ENCODE data around the gene PRKCA.

Gene PRKCA

GRCh38 chr17:66803474-66803951 lies 501.1 kb downstream of the PRKCA start:
- DNase-seq (ENCODE audit: low read depth in 2 of 2) = no peak

DNA sequence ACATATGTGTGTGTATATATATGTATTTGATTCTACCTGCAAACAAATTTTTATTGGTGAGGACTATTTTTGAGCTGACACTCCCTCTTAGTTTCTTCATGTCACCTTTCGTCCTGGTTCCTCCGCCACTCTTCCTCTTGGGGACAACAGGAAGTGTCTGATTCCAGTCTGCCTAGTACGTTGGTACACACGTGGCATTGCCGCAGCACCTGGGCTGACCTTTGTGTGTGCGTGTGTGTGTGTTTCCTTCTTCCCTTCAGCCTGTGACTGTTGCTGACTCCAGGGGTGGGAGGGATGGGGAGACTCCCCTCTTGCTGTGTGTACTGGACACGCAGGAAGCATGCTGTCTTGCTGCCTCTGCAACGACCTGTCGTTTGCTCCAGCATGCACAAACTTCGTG lies 503.2 kb downstream of the PRKCA start:
- no peak for DNase-seq (ENCODE audit: low read depth in 2 of 2)

DNA sequence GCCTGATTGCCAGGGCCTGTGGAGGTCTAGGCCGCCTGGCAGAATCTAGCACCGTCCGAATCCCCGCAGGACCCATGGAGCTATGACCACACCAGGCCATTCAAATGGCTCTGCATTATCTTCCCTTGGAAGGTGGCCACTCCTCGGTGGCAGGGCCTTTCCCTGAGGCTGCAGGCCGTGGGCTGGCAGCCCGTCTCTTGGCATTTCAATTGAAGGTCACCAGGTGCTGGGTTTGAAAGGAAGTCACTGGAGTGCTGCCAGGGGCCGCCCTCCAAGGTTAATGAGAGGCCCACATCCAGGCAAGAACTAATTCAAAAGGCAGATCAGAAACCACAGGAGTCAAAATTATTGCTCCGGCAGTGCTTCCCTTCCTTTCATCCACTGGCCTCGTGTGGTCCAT lies 504.8 kb downstream of the PRKCA start:
- no peak for DNase-seq (ENCODE audit: low read depth in 2 of 2)

DNA sequence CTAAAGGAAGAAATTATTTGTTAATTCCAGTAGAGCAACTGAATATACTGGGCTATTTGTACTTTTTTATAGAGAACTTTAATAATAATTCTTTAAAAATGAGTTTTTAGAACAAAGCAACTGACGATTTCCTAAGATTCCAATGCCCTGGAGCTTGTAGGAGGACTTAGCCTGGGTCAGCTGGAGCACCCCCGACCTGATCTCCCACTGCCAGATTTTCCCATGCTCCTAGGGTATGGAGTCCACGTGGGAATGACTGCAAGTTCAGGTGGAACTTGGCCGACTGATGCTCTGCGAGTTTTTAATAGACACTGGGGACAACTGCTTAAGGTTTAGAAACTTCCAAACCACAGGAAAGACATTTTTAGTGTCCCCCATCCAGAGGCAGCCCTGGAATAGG lies 507.0 kb downstream of the PRKCA start:
- DNase-seq (ENCODE audit: low read depth in 2 of 2) = no peak

DNA sequence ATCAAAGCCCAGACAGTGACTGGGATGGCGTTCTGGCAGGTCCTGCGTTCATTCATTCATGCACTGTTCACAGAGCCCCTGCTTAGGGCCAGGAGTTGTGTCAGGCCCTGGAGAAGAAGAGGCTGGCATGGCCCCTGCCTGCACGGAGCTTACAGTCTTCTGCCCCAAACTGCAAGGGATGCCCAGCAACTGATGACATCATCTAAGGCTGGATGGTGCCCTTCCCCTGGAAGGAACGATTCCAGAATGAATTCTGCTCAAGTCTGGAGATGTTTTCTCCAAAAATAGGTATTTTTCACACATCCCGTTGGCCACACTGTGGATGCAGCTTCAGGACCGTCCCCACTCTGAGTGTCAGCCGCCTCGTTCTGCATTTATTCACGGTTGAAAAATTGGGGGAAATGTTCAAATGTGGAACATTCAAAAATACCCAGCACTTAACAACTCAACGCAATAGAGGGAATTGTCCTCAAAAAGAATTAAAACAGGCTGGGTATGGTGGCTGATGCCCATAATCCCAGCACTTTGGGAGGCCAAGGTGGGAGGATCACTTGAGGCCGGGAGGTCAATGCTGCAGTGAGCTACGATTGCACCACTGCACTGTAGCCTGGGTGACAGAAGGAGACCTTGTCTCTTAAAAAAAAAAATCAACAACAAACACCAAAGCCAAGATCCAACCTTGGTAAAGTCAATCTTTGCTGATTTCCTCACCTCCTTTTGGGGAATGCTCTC lies 508.7 kb downstream of the PRKCA start:
- no peak for DNase-seq (ENCODE audit: low read depth in 2 of 2)

- no peak for DNase-seq (ENCODE audit: low read depth in 2 of 2)
Observed at GRCh38 chr17:66811683-66812054, 509.3 kb downstream of the PRKCA start.

DNA sequence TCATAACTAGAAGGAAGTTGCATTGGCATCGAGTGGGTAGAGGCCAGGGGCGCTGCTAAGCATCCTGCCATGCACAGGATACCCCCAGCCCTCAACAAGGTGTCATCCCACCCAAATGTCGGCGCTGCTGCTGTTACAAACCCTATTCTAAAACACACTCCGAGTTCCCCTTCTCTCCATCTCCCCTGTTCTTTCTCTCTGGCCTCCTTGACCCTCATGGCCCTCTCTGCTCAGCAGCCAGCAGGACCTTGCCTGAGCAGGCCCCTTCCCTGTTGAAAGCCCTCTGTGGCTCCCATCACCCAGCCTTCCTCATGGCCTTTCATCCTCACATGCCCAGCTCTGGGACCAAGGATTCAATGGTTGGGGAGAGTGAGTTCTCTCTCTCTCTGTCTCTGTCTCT lies 510.2 kb downstream of the PRKCA start:
- no peak for DNase-seq (ENCODE audit: low read depth in 2 of 2)

DNA sequence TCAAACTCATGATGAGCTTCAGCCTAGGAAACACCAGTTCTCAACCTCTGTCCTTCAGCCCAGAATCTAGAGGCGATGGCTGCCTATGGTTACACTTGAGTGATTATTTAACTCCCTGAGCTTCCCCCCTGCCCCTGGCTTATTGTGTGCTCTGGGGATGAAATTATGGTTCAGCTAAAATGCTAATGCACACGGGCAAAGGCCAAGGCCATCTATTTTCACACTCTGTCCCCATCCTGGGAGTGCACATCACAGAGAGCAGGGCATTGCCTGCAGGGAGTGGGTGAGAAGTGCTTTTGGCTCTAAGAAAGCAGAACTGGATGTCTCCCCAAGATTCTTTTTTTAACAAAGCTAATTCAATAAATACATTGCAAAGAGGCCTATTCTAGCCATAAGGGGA lies 510.9 kb downstream of the PRKCA start:
- DNase-seq (ENCODE audit: low read depth in 2 of 2) = no peak

- DNase-seq (ENCODE audit: low read depth in 2 of 2) = no peak
Observed at GRCh38 chr17:66814026-66814425, 511.6 kb downstream of the PRKCA start.

- DNase-seq (ENCODE audit: low read depth in 2 of 2) = no peak
Observed at GRCh38 chr17:66814570-66814969, 512.2 kb downstream of the PRKCA start.

DNA sequence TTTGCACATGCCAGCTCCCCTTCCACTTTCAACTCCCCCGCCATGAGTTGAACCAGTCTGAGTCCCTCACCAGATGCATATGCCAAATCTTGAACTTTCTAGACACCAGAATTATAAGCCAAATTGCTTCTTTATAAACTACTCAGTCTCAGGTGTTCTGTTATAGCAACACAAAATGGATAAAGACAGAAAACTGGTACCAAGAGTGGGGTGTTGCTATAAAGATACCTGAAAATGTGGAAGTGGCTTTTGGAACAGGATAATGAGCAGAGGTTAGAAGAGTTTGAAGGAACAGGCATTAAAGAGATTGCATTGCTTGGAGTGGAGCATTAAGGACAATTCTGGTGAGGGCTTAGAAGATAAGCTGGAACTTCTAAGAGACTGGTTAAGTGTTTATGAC lies 515.3 kb downstream of the PRKCA start:
- no peak for DNase-seq (ENCODE audit: low read depth in 2 of 2)

- no peak for DNase-seq (ENCODE audit: low read depth in 2 of 2)
Observed at GRCh38 chr17:66819466-66819865, 517.1 kb downstream of the PRKCA start.

DNA sequence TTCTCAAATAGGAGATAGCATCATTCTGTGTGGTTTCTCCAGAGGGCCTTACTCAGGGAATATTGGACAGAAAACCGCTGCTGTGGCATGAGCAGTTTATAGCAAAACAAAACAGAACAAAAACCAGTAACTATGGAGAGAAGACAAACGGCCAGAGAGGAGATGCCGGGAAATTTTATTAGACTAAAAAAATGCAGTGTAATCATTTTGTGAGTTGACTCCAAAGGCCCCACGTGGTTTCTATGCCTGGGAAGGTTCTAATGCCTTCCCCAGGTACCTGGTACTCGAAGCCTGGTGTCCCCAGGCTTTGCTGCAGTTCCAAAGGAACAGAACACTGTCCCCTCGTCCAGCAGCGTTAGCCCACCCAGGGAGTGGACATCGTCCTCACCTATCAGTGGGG lies 519.6 kb downstream of the PRKCA start:
- no peak for DNase-seq (ENCODE audit: low read depth in 2 of 2)

GRCh38 chr17:66826856-66827255 lies 524.4 kb downstream of the PRKCA start:
- DNase-seq (ENCODE audit: low read depth in 2 of 2) = no peak

DNA sequence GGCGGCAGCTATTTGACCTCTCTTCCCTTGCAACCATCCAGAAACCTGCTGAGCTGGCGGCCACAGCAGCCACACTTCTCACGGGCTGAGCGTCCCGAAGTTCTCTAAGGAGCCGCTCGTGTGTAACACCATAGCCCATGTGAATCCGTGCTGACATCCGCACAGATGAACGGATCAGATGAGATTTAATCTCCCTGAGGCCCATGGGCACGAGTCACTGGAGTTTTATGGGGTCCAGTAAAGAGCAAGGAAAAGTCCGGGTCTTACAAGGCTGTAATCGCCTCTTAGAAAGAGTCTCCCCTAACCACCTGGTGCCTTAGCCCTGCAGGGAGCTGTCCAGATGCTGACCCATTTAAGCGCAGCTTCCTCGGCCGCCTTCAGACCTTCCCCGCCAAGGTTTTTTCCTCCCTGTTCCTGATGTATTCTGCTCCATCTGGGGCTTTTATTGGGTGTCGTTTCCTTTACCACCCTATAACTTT lies 527.0 kb downstream of the PRKCA start:
- DNase-seq (ENCODE audit: low read depth in 2 of 2) = no peak

DNA sequence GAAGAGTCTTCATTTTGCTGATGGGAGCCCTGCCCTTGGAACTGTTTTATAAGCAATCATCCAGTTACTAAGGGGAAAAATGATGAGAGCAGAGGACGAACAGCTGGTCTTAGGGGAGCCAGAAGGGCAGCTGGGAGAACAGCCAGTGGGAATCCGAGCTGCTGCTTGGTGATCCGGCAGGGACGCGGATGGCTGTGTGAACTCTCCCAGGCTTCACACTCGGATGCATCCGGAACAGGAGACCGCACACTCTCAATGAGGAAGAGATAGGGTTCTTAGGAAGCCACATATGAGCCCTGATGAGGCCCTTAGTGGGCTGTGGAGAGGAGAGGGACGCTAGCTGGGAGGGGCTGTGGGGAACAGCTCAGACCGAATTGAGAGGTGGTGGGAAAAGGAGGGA lies 527.5 kb downstream of the PRKCA start:
- DNase-seq (ENCODE audit: low read depth in 2 of 2) = no peak

DNA sequence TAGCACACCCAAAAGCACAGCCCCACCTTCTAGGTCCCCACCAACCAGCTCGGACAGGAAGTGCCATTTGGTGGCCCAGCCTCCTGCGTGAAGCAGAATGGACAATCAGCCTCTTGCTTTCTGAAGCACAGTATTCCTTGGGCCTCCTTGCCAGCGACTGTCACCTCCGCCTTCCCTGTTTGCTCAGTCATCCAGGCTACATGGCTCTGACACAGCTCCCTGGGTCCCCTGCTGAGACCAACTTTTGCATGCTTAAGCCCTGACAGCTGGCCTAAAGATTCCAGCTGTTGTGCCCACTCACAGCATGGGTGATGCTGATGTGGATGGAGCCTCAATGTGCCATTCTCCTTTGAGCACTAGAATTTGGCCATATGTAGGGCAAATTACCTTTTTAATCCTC lies 528.0 kb downstream of the PRKCA start:
- DNase-seq (ENCODE audit: low read depth in 2 of 2) = no peak

DNA sequence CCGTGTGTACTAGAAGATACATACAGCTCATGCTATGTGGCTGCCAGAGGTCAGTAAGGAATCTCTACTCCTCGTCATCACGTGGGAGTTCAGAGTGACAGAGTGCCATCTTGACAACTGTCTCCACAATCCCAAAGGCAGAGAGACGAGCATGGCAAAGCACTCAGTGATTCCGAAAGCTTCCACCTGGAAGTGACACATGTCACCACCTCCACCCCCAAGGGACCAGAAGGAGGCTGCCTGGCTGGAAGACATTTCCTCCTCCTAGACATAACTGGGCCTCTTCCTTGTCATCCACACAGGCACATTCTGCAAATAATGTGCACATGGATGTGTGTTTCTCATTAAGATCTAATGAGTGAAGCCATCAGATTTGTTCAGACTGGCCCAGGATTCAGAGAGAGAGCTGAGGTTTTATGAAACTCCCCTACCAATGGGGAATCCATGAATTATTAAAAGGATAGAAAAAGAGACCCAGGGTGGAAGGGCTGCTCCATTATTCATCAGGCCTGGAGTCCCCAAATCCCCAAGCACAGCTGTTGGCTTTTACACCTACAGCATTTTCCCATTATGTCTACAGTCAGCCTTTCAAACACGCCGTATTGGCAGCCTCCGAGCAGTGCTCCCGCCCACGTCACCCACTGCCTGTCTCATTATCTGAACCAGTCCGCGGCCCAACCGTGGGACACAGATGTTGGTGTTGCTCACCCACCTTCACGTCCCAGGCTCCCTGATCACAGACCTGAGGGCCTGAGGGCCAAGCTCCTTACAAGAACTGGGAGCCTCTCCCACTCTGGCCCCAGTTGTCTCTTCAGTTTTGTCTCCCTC lies 529.2 kb downstream of the PRKCA start:
- no peak for DNase-seq (ENCODE audit: low read depth in 2 of 2)

DNA sequence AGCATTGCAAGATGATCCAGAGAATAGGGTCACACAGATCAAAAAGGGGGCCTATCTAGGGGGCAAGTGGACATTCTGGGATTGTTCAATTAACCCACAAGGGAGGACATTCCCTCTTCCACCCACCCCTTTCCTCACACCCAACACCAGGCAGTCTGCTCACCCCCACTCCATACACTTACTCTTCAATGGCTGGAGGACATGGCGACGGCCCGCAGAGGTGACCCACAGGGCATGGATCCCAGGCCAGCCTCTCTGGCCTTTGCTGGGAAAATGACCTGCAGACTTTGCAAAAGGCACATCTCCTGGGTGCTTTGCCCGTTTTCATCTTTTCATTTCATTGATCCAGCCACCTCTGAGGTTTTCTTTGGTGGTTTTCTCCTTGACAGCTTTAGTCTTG lies 530.8 kb downstream of the PRKCA start:
- no peak for DNase-seq (ENCODE audit: low read depth in 2 of 2)

DNA sequence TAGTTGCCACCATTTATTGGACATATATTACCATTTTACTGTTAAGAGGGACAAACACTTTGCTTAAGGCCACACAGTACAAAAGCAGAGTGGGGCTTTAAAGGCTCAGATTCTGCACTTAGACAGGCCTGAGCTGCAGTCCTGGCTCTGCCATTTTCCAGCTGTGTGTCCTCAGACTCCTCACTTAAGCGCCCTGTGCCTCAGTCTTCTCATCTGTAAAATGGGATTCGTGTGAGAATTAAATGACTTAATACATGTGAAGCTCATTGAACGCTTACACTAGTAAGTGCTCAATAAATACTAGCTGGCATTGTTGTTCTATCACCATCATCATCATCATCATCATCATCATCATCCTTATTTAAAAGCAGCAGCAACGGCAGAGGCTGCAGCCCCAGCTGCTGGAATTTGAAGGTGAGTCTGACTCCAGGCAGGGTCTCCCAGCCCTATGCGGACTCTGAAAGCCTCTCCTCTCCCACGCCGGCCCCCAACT lies 532.1 kb downstream of the PRKCA start:
- DNase-seq (ENCODE audit: low read depth in 2 of 2) = no peak

GRCh38 chr17:66834919-66835454 lies 532.6 kb downstream of the PRKCA start, which contains the start of gene CACNG5:
Gene CACNG5 (plus strand): TSS chr17:66835117. CDS start chr17:66877333, 42,216 bp downstream.
- DNase-seq (ENCODE audit: low read depth in 2 of 2) = no peak

GRCh38 chr17:66835476-66835875 lies 533.1 kb downstream of the PRKCA start:
- no peak for DNase-seq (ENCODE audit: low read depth in 2 of 2)

Measured in activated CD8-positive, alpha-beta memory T cell treated with anti-CD3 and anti-CD28 coated beads for 4 hours (primary cell).